HG03139 (cell line): ENCODE data around the gene AMFR.

Source experiments
- ATAC-seq: cut with Tn5 transposase; IDR thresholded peaks from one replicate; pipeline ENCODE4 v1.9.1; 2021; ENCODE audit not compliant: unreplicated experiment

AMFR gene

GRCh38 chr16:56314244-56314850 is 111.0 kb downstream of the AMFR start:
- ATAC-seq: no peak

GRCh38 chr16:56312556-56312955 is 112.8 kb downstream of the AMFR start:
- no peak for ATAC-seq

GRCh38 chr16:56312028-56312300 is 113.4 kb downstream of the AMFR start:
- no peak for ATAC-seq
